HT1080 (cell line): ENCODE measurements around the gene TAPT1. TPM values are rescaled to one million over a fixed set of nuclear protein-coding genes. Genes with fewer than 3 reads are reported as not detected.
"Not testable (repeated sequence)": the region's sequence is repeated elsewhere in the genome, so short reads cannot be mapped to it uniquely, and the experiment has no call there.

Source experiments
- DNase-seq: peaks from one replicate; pipeline ENCODE4 v3.0.0-alpha.2; 2015; ENCODE audit warnings: low read depth
- total RNA-seq: library from RNA; depleted of rRNA; stranded (reverse); fragments of >200 nt; shearing (Covaris generic); gene quantifications from 2 replicates; pipeline ENCODE4 v1.2.3, GENCODE V29; 2014

Gene TAPT1
- total RNA-seq, 1 experiment from 2014 or later = 9.2 TPM

- DNase-seq = no peak
Observed at GRCh38 chr4:16217300-16218051, 8.8 kb downstream of the TAPT1 start.

GRCh38 chr4:16213121-16213520 is 13.2 kb downstream of the TAPT1 start:
- DNase-seq = no peak

- DNase-seq = no peak
Observed at GRCh38 chr4:16212138-16212782, 14.0 kb downstream of the TAPT1 start.

- DNase-seq = no peak
Observed at GRCh38 chr4:16207409-16207808, 18.9 kb downstream of the TAPT1 start.

GRCh38 chr4:16206848-16207247 is 19.4 kb downstream of the TAPT1 start:
- no peak for DNase-seq

- no peak for DNase-seq
Observed at GRCh38 chr4:16206301-16206700, 20.0 kb downstream of the TAPT1 start.

- peak; percentile 20 for DNase-seq
Observed at GRCh38 chr4:16205298-16206164, 20.7 kb downstream of the TAPT1 start.

- no peak for DNase-seq
Observed at GRCh38 chr4:16204505-16204904, 21.8 kb downstream of the TAPT1 start.

GRCh38 chr4:16203083-16203482 is 23.2 kb downstream of the TAPT1 start:
- no peak for DNase-seq

- no peak for DNase-seq
Observed at GRCh38 chr4:16202598-16202997, 23.7 kb downstream of the TAPT1 start.

GRCh38 chr4:16199093-16199492 is 27.2 kb downstream of the TAPT1 start:
- no peak for DNase-seq

GRCh38 chr4:16197876-16198665 is 28.2 kb downstream of the TAPT1 start:
- DNase-seq = no peak

- DNase-seq = peak; percentile 34
Observed at GRCh38 chr4:16196482-16197393, 29.5 kb downstream of the TAPT1 start.

- no peak for DNase-seq
Observed at GRCh38 chr4:16195209-16195608, 31.1 kb downstream of the TAPT1 start.

GRCh38 chr4:16194798-16195197 is 31.5 kb downstream of the TAPT1 start:
- not testable (repeated sequence) for DNase-seq

- no peak for DNase-seq
Observed at GRCh38 chr4:16194214-16194613, 32.1 kb downstream of the TAPT1 start.

- DNase-seq = no peak
Observed at GRCh38 chr4:16192631-16193518, 33.4 kb downstream of the TAPT1 start.

- no peak for DNase-seq
Observed at GRCh38 chr4:16192057-16192456, 34.2 kb downstream of the TAPT1 start.

GRCh38 chr4:16187455-16187854 is 38.8 kb downstream of the TAPT1 start:
- DNase-seq = no peak
